DND-41 (cell line): ENCODE data around the gene SPSB1.

Experiments used
- EZH2 ChIP-seq: IDR thresholded peaks from 3 replicates; pipeline ENCODE4 v1.6.1; 2012; ENCODE audit warnings: borderline replicate concordance, low read depth, mild to moderate bottlenecking, moderate library complexity, low read length, inconsistent platforms; ENCODE audit not compliant: severe bottlenecking
- TF ChIP-seq, protein P1 (sequence below): IDR thresholded peaks from 2 replicates; pipeline ENCODE4 v1.5.1; 2012; ENCODE audit warnings: borderline replicate concordance, low read length, moderate library complexity, mild to moderate bottlenecking; ENCODE audit not compliant: poor library complexity, severe bottlenecking; ENCODE audit errors: extremely low read depth

- TF ChIP-seq, protein P1, sequence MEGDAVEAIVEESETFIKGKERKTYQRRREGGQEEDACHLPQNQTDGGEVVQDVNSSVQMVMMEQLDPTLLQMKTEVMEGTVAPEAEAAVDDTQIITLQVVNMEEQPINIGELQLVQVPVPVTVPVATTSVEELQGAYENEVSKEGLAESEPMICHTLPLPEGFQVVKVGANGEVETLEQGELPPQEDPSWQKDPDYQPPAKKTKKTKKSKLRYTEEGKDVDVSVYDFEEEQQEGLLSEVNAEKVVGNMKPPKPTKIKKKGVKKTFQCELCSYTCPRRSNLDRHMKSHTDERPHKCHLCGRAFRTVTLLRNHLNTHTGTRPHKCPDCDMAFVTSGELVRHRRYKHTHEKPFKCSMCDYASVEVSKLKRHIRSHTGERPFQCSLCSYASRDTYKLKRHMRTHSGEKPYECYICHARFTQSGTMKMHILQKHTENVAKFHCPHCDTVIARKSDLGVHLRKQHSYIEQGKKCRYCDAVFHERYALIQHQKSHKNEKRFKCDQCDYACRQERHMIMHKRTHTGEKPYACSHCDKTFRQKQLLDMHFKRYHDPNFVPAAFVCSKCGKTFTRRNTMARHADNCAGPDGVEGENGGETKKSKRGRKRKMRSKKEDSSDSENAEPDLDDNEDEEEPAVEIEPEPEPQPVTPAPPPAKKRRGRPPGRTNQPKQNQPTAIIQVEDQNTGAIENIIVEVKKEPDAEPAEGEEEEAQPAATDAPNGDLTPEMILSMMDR, result no peak
- TF ChIP-seq EZH2, result no peak
Observed at GRCh38 chr1:9350013-9350908, 57.6 kb downstream of the SPSB1 start.
